Right lobe of liver (tissue), 4 donors: ENCODE measurements around the gene PLEKHG3.

Source experiments
- CTCF ChIP-seq, 4 donors: fragments of 200-600 bp in 3 of 4; fragments of 450-650 bp in 1 of 4; IDR thresholded peaks; one replicate each; pipeline versions ENCODE4 v1.5.1 to v1.8.0; 2016 to 2022; ENCODE audit warnings: antibody characterized with exemption in 4 of 4, mild to moderate bottlenecking in 2 of 4
- POLR2A ChIP-seq: fragments of 450-650 bp; IDR thresholded peaks from one replicate; pipeline ENCODE4 v1.6.1; 2017; ENCODE audit warnings: antibody characterized with exemption, mild to moderate bottlenecking
- donor health status: DM: no; HTN: no; CAD: no.
- donor health status: DM: no; HTN: no; CAD: no.
- donor health status: DM: no; HTN: yes; CAD: no.

- no peak for TF ChIP-seq CTCF (IDR thresholded peaks at IDR 0.05)
- no peak for TF ChIP-seq POLR2A
Observed at GRCh38 chr14:64758691-64759554, 54.7 kb downstream of the PLEKHG3 start.
